ENCODE data around the gene ACTA1.
"Not testable (repeated sequence)": the region's sequence is repeated elsewhere in the genome, so short reads cannot be mapped to it uniquely, and the experiment has no call there.

The ACTA1 gene

GRCh38 chr1:229440851-229441537 lies 7.1 kb upstream of the ACTA1 start:
- DNase-seq (ENCODE audit: low read depth): no peak

DNA sequence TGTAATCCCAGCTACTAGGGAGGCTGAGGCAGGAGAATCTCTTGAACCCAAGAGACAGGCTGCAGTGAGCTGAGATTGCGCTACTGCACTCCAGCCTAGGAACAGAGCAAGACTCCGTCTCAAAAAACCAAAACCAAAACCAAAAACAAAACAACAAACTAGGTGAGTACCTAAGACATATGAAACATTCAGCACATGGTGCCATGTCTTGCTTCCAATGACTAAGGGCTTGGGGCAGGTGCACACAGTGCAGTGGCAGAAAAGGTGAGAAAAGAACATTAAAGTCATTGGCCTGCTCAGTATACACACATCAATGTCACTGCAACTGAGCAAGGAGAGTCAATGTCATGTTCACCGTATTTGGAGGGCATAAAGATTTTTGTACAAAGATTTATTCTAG lies 4.1 kb upstream of the ACTA1 start:
- no peak for DNase-seq (ENCODE audit: low read depth)

GRCh38 chr1:229437443-229437842 lies 3.5 kb upstream of the ACTA1 start:
- no peak for DNase-seq (ENCODE audit: low read depth)

GRCh38 chr1:229436201-229436600 lies 2.3 kb upstream of the ACTA1 start:
- DNase-seq (ENCODE audit: low read depth): no peak

DNA sequence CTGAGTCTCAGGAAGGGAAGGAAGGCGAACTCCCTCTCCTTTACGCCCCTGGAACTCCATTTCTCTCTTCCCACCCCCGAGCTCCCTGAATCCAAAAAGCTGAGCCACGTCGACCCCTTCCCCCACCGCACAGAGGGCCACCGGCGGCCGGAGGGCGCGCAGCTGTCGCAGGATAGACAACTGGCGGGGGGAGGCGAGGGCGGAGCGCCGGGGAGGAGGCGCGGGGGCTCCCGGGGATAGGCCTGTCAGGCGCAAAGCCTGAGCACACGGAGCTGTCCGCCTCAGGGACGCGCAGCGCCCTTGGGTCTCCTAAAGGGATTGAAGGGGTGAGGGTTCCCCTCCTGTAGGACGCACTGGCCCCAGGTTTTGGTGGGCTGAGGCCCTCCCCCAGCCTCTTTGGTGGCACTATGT lies 752 bp upstream of the ACTA1 start:
- DNase-seq (ENCODE audit: low read depth): no peak

- no peak for DNase-seq (ENCODE audit: low read depth)
Observed at GRCh38 chr1:229433364-229434004, 410 bp downstream of the ACTA1 start.

DNA sequence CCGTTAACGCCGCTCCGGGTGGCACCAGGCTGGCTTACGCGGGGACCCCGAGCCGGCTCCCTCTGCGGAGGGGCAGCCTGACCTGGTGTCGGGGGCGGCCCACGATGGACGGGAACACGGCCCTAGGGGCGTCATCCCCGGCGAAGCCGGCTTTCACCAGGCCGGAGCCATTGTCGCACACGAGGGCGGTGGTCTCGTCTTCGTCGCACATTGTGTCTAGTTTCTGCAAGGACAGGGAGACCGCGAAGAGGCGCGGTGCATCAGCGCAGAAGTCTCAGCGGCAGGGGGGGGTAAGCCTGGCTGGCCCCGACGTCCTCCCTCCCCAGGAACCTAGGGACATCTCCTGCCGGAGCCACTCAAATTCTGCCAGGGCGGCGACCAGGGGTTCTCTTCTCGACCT lies 989 bp downstream of the ACTA1 start:
- DNase-seq (ENCODE audit: low read depth): no peak

GRCh38 chr1:229432116-229432461 lies 1.8 kb downstream of the ACTA1 start:
- no peak for DNase-seq (ENCODE audit: low read depth)

DNA sequence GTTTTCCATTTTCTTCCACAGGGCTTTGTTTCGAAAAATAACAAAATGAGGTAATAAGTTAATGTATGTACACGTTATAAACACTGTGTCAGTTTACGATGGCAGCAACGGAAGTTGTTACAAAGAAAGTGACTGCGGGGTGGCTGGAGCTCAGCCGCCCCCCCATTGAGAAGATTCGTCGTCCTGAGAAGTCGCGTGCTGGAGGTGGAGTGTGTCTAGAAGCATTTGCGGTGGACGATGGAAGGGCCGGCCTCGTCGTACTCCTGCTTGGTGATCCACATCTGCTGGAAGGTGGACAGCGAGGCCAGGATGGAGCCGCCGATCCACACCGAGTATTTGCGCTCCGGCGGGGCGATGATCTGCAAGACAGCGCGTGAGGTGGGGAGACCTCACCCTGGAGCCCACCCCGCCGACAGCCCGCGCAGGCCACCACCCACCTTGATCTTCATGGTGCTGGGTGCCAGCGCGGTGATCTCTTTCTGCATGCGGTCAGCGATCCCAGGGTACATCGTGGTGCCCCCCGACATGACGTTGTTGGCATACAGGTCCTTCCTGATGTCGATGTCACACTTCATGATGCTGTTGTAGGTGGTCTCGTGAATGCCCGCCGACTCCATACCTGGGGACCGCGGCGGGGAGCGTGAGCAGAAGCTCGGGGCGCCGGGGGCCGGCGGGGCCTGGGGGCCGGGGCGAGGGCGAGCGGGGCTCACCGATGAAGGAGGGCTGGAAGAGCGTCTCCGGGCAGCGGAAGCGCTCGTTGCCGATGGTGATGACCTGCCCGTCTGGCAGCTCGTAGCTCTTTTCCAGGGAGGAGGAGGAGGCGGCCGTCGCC lies 2.4 kb downstream of the ACTA1 start:
- no peak for DNase-seq (ENCODE audit: low read depth)

GRCh38 chr1:229430761-229431283 lies 3.1 kb downstream of the ACTA1 start:
- DNase-seq (ENCODE audit: low read depth): no peak

- DNase-seq (ENCODE audit: low read depth): no peak
Observed at GRCh38 chr1:229428256-229428655, 5.6 kb downstream of the ACTA1 start.

- DNase-seq (ENCODE audit: low read depth): no peak
Observed at GRCh38 chr1:229427572-229427971, 6.3 kb downstream of the ACTA1 start.

DNA sequence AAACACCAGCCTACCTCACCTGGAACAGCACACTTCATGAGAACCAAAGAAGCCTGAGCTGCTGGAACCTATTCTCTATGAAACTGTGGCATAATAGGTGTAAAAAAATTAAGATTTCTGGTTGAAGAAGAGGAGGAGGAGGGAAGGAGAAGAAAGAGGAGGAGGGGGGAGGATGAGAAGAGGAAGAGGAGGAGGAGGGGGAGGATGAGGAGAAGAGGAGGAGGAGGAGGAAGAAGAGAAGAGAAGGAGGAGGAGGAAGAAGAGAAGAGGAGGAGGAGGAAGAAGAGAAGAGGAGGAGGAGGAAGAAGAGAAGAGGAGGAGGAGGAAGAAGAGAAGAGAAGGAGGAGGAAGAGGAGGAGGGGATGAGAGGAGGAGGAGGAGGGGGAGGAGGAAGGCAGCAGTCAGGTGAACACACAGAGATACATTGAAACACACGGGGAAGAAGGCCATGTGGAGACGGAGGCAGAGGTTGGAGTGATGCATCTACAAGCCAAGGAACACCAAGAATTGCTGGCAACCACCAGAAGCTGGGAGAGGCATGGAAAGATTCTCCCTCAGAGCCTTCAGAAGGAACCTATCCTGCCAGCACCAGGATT lies 8.2 kb downstream of the ACTA1 start:
- no peak for DNase-seq (ENCODE audit: low read depth)

DNA sequence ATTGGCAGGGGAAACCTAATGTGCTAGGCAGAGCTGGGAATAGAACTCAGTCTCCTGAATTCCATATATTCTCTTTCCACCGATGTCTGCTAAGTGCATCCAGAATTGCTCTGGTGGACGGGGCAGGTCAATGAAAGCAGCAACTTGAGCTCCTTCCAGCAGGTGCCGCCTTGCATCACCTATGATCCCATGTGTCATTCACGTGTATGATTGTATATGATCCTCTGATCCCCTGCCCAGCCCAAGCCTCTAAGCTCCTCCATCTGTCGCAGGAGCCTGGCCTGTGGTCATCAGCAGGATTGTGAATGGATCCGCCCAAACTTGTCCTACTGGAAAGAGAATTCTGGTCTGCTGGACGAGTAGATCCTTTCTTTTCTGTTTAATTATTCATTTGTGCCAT lies 13.1 kb downstream of the ACTA1 start:
- no peak for DNase-seq (ENCODE audit: low read depth)

DNA sequence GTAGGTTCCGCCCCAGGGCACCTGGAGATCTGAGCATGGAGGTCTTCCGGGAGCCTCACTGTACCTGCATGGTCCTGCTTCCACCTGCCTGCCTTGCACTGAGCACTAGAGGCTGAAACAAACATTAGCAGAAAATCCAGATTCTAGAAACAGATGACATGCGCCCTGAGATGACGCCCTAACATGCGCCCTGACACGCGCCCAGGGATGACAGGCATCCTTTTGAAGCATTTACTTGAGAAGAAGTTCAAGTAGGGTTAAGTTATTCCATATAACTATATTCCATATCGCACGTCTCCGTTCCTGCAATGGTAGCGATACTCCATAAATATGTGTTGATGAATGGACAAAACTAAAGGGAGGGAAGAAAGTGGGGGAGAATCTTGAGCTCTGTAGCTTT lies 13.7 kb downstream of the ACTA1 start:
- DNase-seq (ENCODE audit: low read depth): no peak

DNA sequence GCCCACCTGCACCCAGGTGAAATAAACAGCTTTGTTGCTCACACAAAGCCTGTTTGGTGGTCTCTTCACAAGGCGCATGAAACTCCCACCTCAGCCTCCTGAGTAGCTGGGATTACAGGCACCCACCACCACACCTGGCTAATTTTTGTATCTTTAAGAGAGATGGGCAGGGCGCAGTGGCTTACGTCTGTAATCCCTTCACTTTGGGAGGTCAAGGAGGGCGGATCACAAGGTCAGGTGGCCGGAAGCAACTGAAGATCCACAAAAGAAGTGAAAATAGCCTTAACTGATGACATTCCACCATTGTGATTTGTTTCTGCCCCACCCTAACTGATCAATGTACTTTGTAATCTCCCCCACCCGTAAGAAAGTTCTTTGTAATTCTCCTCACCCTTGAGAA lies 15.3 kb downstream of the ACTA1 start:
- not testable (repeated sequence) for DNase-seq (ENCODE audit: low read depth)

DNA sequence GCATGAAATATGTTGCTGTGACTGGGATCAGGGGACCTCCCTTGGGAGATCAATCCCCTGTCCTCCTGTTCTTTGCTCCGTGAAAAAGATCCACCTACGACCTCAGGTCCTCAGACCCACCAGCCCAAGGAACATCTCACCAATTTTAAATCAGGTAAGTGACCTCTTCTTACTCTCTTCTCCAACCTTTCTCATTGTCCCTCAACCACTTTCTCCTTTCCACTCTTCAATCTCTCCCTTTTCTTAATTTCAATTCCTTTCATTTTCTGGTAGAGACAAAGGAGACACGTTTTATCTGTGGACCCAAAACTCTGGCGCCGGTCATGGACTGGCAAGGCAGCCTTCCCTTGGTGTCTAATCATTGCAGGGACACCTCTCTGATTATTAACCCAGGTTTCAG lies 21.1 kb downstream of the ACTA1 start:
- not testable (repeated sequence) for DNase-seq (ENCODE audit: low read depth)

DNA sequence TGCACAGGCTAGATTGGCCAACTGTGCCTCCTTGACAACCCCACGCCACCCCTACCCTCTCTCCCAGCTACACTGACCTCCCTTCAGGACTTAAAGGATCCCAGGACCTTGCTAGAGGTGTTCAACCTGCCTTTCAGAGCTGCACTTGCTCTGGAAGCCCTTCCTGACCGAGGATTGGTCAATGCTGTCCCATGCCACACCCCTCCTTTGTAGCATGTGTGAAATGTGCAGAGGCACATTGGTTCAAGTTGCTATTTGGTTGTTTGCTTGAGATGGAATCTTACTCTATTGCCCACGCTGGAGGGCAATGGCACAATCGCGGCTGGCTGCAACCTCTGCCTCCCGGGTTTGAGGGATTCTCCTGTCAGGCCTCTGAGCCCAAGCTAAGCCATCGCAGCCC lies 21.8 kb downstream of the ACTA1 start:
- no peak for DNase-seq (ENCODE audit: low read depth)

- DNase-seq (ENCODE audit: low read depth): no peak
Observed at GRCh38 chr1:229411434-229412055, 22.3 kb downstream of the ACTA1 start.

DNA sequence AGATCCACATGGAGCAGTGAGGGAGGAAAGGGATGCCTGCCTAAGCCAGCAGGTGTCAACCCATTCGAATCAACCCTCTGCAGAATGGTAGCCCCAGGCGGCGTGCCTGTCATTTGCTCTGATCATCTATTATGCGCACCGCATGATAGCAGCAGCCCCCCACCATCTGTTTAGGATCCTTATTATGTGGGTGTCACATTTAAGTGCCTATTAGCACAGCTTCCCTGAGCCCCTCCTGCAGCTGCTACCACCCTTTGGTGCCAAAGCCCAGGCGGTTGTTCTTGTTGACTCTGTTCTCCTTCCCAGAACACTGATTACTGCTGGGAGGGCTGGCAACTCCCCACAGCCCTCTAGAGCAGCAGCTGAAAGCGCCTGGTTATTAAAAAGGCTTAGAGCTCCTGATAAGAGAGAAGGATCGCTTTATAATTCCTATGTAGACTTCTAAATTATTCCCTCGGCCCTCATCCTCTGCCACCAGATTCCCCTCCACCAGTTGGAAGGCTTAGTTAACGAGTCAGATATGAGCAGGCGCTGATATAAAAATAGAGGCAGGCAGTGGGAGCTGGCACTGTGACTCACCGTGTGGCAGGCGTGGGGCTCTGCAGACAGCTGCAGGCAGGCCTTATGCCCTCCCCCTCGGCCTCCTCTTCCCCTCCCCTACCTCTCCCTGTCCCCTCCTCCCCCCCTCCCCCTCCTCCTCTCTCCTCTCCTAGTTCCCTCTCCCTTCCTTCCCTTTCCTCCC lies 23.0 kb downstream of the ACTA1 start:
- DNase-seq (ENCODE audit: low read depth): no peak

DNA sequence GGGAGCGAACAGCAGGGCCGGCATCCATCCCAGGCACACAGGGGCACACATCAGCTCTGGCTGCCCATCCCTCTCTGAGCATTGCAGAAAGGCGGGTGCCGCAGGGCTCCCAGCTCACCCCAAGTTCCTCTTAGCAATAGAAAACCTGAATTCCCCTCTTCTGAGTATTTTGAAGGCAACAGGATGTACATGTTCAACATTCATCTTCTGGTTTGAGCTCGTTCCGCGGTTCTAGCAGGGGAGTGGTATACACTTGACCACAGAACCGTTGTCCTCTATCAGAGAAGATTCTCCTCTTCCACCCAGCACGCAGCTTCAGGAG lies 23.6 kb downstream of the ACTA1 start:
- no peak for DNase-seq (ENCODE audit: low read depth)
